Central memory CD8-positive, alpha-beta T cell (primary cell): ENCODE data around the gene PLXDC2.

ENCODE experiments used
- ATAC-seq: fragments of 150-1000 bp; cut with Tn5 transposase; replicated peaks from 2 replicates; pipeline ENCODE4 v1.10.0; 2022; ENCODE audit warnings: mild to moderate bottlenecking, moderate FRiP score, moderate number of reproducible peaks; ENCODE audit not compliant: poor library complexity, severe bottlenecking; ENCODE audit errors: extremely low read depth
- DNase-seq, 2 donors: peaks; one replicate each; pipeline ENCODE4 v3.0.0; 2021; ENCODE audit warnings: low spot score in 2 of 2
- H3K27ac Mint-ChIP-seq: one replicate; pipeline ENCODE4 v1.8.0; 2022; ENCODE audit warnings: low read depth, mild to moderate bottlenecking, moderate library complexity, mixed read lengths
- H3K27me3 Mint-ChIP-seq: one replicate; pipeline ENCODE4 v1.8.0; 2022; ENCODE audit warnings: mixed read lengths
- H3K36me3 Mint-ChIP-seq: one replicate; pipeline ENCODE4 v1.8.0; 2022; ENCODE audit warnings: mild to moderate bottlenecking, moderate library complexity, mixed read lengths; ENCODE audit not compliant: insufficient read depth
- H3K4me1 Mint-ChIP-seq: one replicate; pipeline ENCODE4 v1.8.0; 2022; ENCODE audit warnings: mixed read lengths
- H3K4me3 Mint-ChIP-seq: one replicate; pipeline ENCODE4 v1.8.0; 2022; ENCODE audit warnings: mild to moderate bottlenecking, moderate library complexity, mixed read lengths
- H3K9me3 Mint-ChIP-seq: one replicate; pipeline ENCODE4 v1.8.0; 2022; ENCODE audit warnings: mixed read lengths

Gene PLXDC2

DNA sequence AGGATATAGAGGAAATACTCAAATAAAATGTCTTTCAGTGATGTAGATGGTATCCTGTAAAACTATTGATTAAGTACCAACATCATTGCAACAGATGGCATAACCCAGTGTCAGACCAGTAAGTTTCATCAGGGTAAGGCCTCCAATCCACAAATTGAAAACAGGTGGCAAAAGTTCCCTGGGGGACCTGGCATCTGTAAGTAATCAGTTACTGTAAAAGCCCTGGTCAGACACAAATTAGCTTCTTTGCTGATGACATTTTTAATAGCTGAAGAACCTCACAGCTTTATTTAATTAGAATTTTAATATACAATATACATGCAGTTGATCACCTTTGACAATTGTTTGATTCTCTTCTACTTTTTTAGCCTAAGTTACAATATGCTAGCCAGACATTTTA, 152.5 kb downstream of the PLXDC2 start:
- peaks cover 14% of the 10 kb centered on the region for H3K9me3 Mint-ChIP-seq
- no peaks in the 10 kb centered on the region for H3K4me1 Mint-ChIP-seq
- no peak overlapping the region for H3K27ac Mint-ChIP-seq
- no peaks in the 10 kb centered on the region for H3K36me3 Mint-ChIP-seq
- DNase-seq (no peak), ATAC-seq (no peak)
- no peak overlapping the region for H3K4me3 Mint-ChIP-seq
- H3K27me3 Mint-ChIP-seq, result no peaks in the 10 kb centered on the region

DNA sequence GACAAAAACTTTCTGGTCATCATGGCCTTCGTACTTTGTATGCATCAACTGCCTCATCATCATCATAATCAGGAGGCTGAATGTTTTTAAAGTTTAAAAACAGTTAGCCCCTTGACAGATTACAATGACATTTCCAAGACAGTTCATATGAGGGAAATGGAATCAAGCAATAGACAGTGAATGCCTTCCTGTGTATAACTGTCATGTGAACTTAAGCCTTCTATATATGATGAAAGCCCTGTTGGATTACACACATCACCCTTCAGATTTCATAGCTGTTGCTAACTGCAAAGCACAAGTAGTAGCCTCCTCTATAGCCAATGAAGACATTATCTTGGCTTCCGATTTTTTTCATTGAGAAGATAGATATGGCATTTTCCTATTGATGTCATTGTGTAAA, 154.0 kb downstream of the PLXDC2 start:
- Mint-ChIP-seq H3K9me3 (peaks cover 14% of the 10 kb centered on the region), H3K27ac (no peak overlapping the region), H3K27me3 (no peaks in the 10 kb centered on the region), H3K36me3 (no peaks in the 10 kb centered on the region), H3K4me3 (no peak overlapping the region), H3K4me1 (no peaks in the 10 kb centered on the region)
- no peak for ATAC-seq
- DNase-seq, result no peak

DNA sequence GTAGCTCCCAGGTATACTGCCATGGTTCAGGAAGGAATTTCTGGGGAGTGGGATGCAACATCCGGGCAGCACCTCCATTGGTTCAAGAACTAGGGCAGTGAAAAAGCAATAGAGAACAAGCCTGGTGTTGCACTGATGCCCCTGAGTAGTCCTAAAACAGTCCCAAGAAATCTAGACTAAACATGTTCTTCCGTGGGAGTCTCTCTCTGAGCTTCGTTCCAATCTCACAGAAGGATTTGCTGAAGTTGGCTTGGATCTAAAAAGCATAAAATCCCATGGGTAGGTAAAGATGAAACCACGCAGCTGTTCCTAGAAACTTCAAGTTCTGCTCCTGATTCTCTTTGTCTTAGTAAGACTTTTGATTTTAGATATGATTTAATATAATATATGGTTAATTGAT, 154.5 kb downstream of the PLXDC2 start:
- H3K27me3 Mint-ChIP-seq, result no peaks in the 10 kb centered on the region
- no peak for DNase-seq
- no peak overlapping the region for H3K27ac Mint-ChIP-seq
- no peak for ATAC-seq
- peaks cover 14% of the 10 kb centered on the region for H3K9me3 Mint-ChIP-seq
- no peaks in the 10 kb centered on the region for H3K4me1 Mint-ChIP-seq
- no peaks in the 10 kb centered on the region for H3K36me3 Mint-ChIP-seq
- H3K4me3 Mint-ChIP-seq, result no peak overlapping the region

DNA sequence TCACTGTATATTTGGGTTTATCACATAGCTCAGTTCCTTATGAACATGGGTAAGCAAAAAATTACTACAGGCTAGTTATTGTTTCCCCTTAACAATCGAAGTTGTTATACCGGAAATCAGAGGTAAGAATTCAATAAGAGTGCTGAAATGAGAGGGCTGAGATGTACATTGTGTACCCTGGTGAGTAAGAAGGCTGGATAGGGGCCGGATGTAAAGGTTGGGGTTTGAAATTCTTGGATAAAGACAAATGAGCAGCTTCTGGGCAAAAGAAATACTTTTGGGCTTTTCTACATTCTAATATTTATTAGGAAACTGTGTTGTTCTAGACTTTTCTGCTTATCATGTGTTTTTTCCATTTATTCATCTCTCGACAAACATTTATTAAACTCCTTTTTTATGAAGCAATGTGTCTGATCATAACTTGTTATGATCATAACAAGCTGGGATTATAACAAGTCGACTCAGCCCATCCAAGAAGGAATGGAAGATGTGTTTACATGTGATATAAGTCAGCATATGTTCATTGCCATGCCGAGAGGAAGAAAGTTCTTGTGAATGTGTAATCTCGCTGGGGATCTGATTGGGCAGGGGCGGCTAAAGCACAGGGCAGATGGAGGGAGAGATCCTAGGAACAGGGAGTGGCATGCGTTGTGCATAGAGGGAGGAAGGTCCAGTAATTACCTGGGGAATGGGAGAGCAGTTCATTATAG, 155.3 kb downstream of the PLXDC2 start:
- Mint-ChIP-seq H3K36me3 (no peaks in the 10 kb centered on the region), H3K4me1 (no peaks in the 10 kb centered on the region), H3K9me3 (peaks cover 14% of the 10 kb centered on the region), H3K27ac (no peak overlapping the region), H3K27me3 (no peaks in the 10 kb centered on the region), H3K4me3 (no peak overlapping the region)
- DNase-seq, result no peak
- no peak for ATAC-seq

DNA sequence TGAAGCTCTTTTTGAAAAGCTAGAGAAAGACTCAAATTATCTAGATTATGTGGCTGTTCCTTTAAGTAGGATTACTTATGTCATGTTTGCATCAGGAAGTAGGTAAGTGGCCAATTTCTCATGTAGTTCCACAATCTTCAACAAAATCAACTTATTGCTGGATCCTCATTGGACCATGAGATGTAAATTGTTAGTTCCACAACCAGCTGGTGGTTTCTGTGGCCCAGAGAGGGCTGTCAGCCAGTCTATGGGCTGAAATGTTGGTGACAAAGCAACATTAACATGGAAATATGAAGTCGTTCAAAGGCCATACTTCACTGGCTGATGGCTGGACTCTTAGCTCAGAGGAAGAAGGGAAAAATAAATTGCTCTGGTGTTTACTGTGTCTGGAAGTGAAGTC, 157.9 kb downstream of the PLXDC2 start:
- H3K9me3 Mint-ChIP-seq, result peaks cover 11% of the 10 kb centered on the region
- DNase-seq (no peak), ATAC-seq (no peak)

DNA sequence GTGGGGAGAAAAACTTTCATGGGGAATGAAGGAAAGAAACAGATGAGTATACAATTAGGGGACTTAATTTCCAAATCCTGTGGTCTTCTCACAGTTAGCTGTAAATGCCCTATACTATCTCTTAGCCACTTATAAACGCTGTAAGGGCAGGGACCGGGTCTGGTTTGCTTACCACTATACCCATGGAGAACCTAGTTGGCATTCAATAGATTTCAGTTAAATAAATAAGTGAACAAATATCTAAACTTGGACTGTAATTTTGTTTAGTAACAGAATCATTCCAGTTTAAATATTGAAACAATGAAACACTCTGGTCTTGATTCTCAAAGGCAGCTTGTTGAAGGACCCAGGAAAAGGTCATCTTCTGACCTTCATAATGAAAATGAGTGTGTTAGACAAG, 158.3 kb downstream of the PLXDC2 start:
- Mint-ChIP-seq H3K27me3 (no peaks in the 10 kb centered on the region), H3K9me3 (peaks cover 11% of the 10 kb centered on the region), H3K4me1 (no peaks in the 10 kb centered on the region), H3K4me3 (no peak overlapping the region), H3K27ac (no peak overlapping the region), H3K36me3 (no peaks in the 10 kb centered on the region)
- DNase-seq, result no peak
- ATAC-seq, result no peak

More for the DNA sequence above, 157.9 kb downstream of the PLXDC2 start:
- Mint-ChIP-seq H3K36me3 (no peaks in the 10 kb centered on the region), H3K27ac (no peak overlapping the region), H3K4me3 (no peak overlapping the region), H3K4me1 (no peaks in the 10 kb centered on the region), H3K27me3 (no peaks in the 10 kb centered on the region)

DNA sequence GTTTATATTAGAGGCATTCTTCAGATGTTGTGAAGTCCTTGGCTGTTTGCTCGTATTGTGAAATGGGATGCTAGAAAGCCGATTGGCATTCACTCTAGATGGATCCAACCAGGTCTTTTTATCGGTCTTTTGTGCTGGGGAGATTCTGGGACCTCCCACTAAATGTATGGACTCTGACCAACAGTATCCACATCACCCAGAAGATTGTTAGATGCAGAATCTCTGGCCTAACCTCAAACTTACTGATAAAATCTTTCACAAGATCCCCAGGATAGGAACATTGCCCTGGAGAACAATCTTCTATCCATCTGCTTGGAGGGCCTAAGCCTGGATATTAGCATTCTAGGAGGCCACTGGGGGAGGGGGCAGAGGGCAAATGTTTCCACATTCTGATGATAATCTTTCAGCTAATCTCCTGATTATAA, 160.9 kb downstream of the PLXDC2 start:
- no peak for DNase-seq

DNA sequence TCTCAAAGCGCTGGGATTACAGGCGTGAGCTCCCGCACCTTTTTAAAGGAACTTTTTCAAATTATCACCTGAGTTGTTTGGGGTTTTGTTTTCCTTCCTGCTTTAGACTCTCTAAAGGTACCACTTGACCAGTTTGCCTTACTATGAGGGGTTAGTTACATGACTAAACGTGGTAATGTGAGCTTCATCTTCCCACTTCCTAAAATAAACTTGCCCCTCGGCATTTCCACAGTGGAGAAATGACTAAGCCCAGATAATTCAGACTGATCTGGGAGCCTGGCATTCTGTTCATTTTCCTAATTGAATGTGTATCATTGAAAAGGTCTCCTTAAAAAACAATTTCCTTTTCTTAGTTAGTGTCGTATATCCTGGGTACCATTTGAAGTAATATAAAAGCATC, 163.4 kb downstream of the PLXDC2 start:
- no peaks in the 10 kb centered on the region for H3K36me3 Mint-ChIP-seq
- H3K27ac Mint-ChIP-seq, result no peak overlapping the region
- H3K4me3 Mint-ChIP-seq, result no peak overlapping the region
- no peaks in the 10 kb centered on the region for H3K27me3 Mint-ChIP-seq
- DNase-seq, result no peak
- H3K9me3 Mint-ChIP-seq, result no peaks in the 10 kb centered on the region
- no peaks in the 10 kb centered on the region for H3K4me1 Mint-ChIP-seq
- ATAC-seq, result no peak

More for the DNA sequence above, 160.9 kb downstream of the PLXDC2 start:
- no peaks in the 10 kb centered on the region for H3K9me3 Mint-ChIP-seq
- H3K27me3 Mint-ChIP-seq, result no peaks in the 10 kb centered on the region
- no peaks in the 10 kb centered on the region for H3K36me3 Mint-ChIP-seq
- no peak overlapping the region for H3K4me3 Mint-ChIP-seq
- ATAC-seq, result no peak
- no peak overlapping the region for H3K27ac Mint-ChIP-seq
- no peaks in the 10 kb centered on the region for H3K4me1 Mint-ChIP-seq

DNA sequence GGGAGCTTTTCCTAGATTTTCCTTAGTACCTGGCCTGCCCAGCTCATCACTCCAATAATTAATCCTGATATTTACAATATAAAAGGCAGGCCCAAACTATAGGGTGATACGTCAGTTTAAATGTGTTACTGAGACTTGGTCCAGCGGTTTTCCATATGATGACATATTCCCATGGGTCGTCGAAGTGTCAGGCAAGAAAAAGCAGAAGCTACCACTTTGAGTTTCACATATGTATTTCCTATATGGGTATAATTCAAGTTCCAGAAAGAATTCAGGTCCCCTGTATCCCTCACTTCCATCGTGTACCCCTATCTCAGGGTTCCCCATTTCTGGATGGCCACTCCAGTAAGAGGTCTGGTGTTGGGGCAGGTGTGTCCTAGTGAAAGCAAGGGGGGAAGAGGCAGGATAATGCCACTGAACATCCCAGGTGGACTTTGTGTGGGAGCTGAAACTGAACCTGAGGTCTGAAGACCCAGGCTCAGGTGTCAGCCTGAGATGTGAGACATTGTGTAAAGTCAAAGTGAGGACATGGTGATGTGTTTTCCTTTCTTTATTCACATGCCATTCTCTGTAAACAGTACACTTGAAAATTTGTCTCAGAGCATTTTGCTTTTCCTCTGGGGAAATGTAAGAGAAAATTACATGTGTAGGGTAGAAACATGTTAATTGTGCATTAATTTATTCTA, 167.8 kb downstream of the PLXDC2 start:
- H3K9me3 Mint-ChIP-seq, result no peaks in the 10 kb centered on the region
- no peaks in the 10 kb centered on the region for H3K4me1 Mint-ChIP-seq
- no peak overlapping the region for H3K27ac Mint-ChIP-seq
- H3K4me3 Mint-ChIP-seq, result no peak overlapping the region
- DNase-seq, result no peak
- no peak for ATAC-seq
- no peaks in the 10 kb centered on the region for H3K27me3 Mint-ChIP-seq
- no peaks in the 10 kb centered on the region for H3K36me3 Mint-ChIP-seq

DNA sequence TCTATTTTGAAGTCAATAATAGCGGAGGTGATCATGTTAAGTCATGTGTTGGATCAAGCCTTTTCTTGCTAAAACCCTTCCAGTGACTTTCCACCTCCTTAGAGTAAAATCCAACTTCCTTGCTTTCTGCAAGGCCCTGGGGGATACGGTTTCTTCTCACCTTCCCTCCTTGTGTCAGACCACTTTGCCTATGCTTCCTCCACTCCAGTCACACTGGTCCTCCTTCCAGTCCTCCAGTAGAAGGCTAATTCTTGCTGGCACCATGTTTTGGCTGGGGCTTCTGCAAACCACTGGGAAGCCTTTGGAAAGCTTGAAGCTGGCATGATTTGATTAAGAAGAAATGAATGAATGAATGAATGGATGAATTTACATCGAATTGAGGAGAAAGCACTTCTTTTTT, 169.5 kb downstream of the PLXDC2 start:
- Mint-ChIP-seq H3K9me3 (no peaks in the 10 kb centered on the region), H3K36me3 (no peaks in the 10 kb centered on the region), H3K4me3 (no peak overlapping the region)

DNA sequence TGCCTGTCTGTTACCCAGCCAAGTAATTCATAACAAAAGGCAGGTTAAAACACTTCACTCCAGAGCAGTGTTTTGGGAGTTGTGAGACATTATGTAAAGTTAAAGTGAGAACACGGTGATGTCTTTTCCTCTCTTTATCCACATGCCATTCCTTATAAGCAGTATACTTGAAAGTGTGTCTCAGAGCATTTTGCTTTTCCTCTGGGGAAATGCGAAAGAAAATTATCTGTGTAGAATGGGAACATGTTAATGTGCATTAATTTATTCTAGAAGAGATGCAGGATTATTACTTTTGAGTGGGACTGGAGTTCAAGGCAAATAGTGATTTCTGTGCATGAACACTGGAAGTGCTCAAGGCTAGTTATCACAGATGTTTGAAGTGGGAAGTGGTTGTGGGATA, 170.4 kb downstream of the PLXDC2 start:
- no peaks in the 10 kb centered on the region for H3K27me3 Mint-ChIP-seq
- no peak for DNase-seq
- ATAC-seq, result no peak
- H3K9me3 Mint-ChIP-seq, result peaks cover 1% of the 10 kb centered on the region
- no peaks in the 10 kb centered on the region for H3K36me3 Mint-ChIP-seq
- no peaks in the 10 kb centered on the region for H3K4me1 Mint-ChIP-seq
- no peak overlapping the region for H3K27ac Mint-ChIP-seq
- H3K4me3 Mint-ChIP-seq, result no peak overlapping the region

More for the DNA sequence above, 169.5 kb downstream of the PLXDC2 start:
- no peaks in the 10 kb centered on the region for H3K27me3 Mint-ChIP-seq
- ATAC-seq (no peak), DNase-seq (no peak)
- no peak overlapping the region for H3K27ac Mint-ChIP-seq
- no peaks in the 10 kb centered on the region for H3K4me1 Mint-ChIP-seq

DNA sequence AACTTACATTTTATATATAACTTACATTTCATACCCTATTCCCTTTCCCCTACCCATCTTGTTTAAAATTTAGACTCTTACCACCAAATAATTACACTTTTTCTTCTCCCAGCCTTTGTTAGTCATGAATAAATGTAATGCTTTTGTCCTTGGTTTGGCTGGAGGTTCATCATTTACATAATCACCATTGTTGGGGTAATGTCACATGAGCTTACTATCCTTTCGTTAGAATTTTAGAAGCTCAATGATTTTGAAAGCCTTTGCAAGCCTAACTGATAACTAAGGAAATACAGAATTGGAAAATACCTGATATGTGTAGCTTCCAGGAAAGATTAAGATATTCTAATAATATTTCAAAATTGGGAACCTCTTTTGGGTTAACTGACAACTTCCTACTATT, 171.7 kb downstream of the PLXDC2 start:
- DNase-seq (no peak), ATAC-seq (no peak)
- H3K36me3 Mint-ChIP-seq, result no peaks in the 10 kb centered on the region
- no peaks in the 10 kb centered on the region for H3K27me3 Mint-ChIP-seq
- H3K4me1 Mint-ChIP-seq, result no peaks in the 10 kb centered on the region
- no peak overlapping the region for H3K27ac Mint-ChIP-seq
- H3K9me3 Mint-ChIP-seq, result peaks cover 6% of the 10 kb centered on the region
- H3K4me3 Mint-ChIP-seq, result no peak overlapping the region

DNA sequence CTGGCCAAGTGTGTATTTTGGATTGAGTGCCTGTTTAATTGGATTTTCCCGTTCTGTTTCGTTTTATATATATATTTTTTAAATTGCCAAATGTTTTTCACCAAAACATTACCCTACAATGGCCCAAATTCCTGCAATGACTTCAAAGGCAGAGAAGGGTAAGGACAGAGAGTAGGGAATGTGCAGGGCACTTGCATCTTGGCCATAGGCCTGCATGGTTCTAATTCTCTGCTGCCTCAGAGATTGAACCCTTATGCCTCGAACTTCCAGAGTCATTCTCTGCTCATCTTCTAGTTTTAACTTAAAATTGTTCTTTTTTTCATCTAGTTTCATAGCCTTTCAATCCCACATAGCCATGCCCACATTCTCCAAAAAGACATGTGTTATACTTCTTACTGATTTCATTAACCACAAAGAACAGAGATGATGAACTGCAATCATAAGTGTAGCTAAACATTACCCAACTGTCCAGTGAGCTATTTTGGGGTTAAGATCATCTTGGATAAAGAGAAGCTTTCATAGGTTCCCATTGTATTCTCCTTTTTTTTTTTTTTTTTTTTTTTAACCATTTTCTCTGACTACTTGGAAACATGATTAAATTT, 177.6 kb downstream of the PLXDC2 start:
- no peak overlapping the region for H3K4me3 Mint-ChIP-seq
- no peak for DNase-seq
- ATAC-seq, result no peak
- H3K9me3 Mint-ChIP-seq, result peaks cover 11% of the 10 kb centered on the region
- no peaks in the 10 kb centered on the region for H3K27me3 Mint-ChIP-seq
- H3K27ac Mint-ChIP-seq, result no peak overlapping the region
- no peaks in the 10 kb centered on the region for H3K4me1 Mint-ChIP-seq
- no peaks in the 10 kb centered on the region for H3K36me3 Mint-ChIP-seq
